ENCODE measurements around the gene ZNF581. TPM values are rescaled to one million over a fixed set of nuclear protein-coding genes. Genes with fewer than 3 reads are reported as not detected.

ZNF581 gene
- total RNA-seq, 1 donor from 2014 or later = 27.2 TPM

DNA sequence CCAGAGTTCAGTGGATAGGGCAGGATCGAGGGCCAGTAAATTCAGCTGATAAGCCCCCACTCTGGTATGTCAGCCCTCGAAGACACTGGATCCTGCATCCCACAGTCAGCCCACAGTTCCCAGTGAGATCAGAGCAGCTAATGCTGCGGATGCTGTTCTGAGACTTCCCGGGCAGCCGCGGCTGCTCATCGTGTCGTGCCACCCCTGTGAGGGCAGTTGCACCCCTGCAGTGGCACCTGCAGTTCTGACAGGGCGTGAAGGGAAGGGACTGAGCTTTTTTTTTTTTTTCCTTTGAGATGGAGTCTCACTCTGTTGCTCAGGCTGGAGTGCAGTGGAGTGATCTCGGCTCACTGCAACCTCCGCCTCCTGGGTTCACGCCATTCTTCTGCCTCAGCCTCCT lies 24.1 kb downstream of the ZNF581 start:
- no peak for TF ChIP-seq CTCF (conservative IDR thresholded peaks at IDR 0.05; ENCODE audit: low read depth, low read length)
- no peak for DNase-seq (ENCODE audit: low read depth)
- H3K4me3 ChIP-seq (ENCODE audit: low read depth, low read length) = no peak overlapping the region

DNA sequence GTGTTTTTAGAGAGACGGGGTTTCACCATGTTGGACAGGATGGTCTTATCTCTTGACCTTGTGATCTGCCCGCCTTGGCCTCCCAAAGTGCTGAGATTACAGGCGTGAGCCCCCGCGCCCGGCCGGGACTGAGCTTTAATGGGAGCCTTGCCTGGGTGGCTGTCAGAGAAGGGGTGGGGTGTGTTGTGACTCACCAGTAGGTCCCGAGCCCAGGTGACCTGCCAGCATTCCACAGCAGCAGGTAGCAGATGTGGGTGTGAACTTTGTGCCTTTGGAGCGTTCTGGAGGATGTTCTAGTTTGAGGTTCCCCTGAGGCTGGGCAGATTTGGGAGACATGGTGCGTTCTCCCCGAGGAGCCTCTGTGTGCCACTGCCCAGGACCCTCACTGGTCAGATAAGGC lies 24.5 kb downstream of the ZNF581 start:
- H3K4me3 ChIP-seq (ENCODE audit: low read depth, low read length) = no peak overlapping the region
- TF ChIP-seq CTCF (conservative IDR thresholded peaks at IDR 0.05; ENCODE audit: low read depth, low read length) = no peak
- DNase-seq (ENCODE audit: low read depth) = no peak

DNA sequence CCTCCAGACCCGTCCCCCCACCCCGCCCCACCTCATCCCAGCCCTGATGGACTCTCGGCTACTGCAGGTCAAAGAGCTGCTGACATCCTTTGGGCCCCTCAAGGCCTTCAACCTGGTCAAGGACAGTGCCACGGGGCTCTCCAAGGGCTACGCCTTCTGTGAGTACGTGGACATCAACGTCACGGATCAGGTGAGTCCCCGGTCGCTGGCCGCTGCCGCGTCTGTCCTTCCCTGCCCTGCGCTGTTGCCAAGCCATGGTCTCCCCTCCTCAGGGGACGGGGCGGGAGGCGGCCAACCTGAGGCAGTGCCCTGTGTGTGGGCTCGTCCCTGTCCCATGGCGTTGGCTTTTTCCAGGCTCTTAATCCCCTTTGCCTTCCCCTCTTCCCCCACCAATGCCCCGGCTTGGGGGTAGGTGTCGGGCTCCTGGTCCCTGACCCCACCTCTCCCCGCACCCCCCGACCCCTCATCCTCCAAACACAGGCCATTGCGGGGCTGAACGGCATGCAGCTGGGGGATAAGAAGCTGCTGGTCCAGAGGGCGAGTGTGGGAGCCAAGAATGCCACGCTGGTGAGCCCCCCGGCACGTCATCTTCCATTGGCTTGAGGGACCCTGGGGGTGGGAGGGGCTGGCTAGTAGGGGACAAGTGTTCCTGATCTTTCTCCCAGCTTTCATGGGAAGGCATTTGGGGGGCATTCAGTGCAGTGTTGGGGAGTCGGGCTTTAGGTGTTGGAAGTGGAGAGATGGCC lies 25.3 kb downstream of the ZNF581 start:
- no peak for DNase-seq (ENCODE audit: low read depth)
- no peak overlapping the region for H3K4me3 ChIP-seq (ENCODE audit: low read depth, low read length)
- no peak for TF ChIP-seq CTCF (conservative IDR thresholded peaks at IDR 0.05; ENCODE audit: low read depth, low read length)

- DNase-seq (ENCODE audit: low read depth) = no peak
- TF ChIP-seq CTCF (conservative IDR thresholded peaks at IDR 0.05; ENCODE audit: low read depth, low read length) = no peak
- H3K4me3 ChIP-seq (ENCODE audit: low read depth, low read length) = no peak overlapping the region
Measured at GRCh38 chr19:55669418-55670279, 26.2 kb downstream of the ZNF581 start.

- H3K4me3 ChIP-seq (ENCODE audit: low read depth, low read length) = no peak overlapping the region
- TF ChIP-seq CTCF (conservative IDR thresholded peaks at IDR 0.05; ENCODE audit: low read depth, low read length) = no peak
- DNase-seq (ENCODE audit: low read depth) = no peak
Measured at GRCh38 chr19:55670280-55671053, 27.0 kb downstream of the ZNF581 start.

DNA sequence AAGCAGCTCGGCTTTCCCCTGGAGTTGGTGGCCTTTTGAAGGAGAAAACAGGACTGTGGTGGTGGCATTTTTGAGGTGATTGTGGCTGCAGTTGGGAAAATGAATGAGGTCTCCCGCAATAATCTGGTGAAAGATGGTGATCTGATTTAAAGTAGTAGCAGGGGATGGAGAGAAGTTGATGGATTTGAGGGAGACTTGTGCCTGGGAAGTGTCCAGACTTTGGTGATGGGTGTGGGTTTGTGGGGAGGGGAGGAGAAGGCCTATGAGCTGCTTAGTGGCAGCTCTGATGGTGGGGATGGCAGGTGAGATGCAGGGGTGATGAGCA lies 27.6 kb downstream of the ZNF581 start:
- H3K4me3 ChIP-seq (ENCODE audit: low read depth, low read length) = no peak overlapping the region
- TF ChIP-seq CTCF (conservative IDR thresholded peaks at IDR 0.05; ENCODE audit: low read depth, low read length) = no peak
- no peak for DNase-seq (ENCODE audit: low read depth)
